CD4-positive, alpha-beta T cell (primary cell): ENCODE measurements around the gene DGCR6L. TPM values are rescaled to one million over a fixed set of nuclear protein-coding genes. Genes with fewer than 3 reads are reported as not detected.
"Not testable (repeated sequence)": the region's sequence is repeated elsewhere in the genome, so short reads cannot be mapped to it uniquely, and the experiment has no call there.

Experiments used
- ATAC-seq: fragments of 200-7000 bp; cut with Tn5 transposase; one replicate; pipeline ENCODE4 v1.10.0; 2022; ENCODE audit warnings: mild to moderate bottlenecking; ENCODE audit not compliant: poor library complexity
- CTCF ChIA-PET: fragments of 350-600 bp; sonication (Branson Sonifier 250); formaldehyde crosslinking; loops from one replicate; lab custom pipeline; 2021; ENCODE audit warnings: antibody characterized with exemption, inconsistent platforms; lab: Charles Lee
- POLR2A ChIA-PET: fragments of 350-600 bp; sonication (Branson Sonifier 250); formaldehyde crosslinking; loops from one replicate; lab custom pipeline; 2021; ENCODE audit warnings: antibody characterized with exemption, inconsistent platforms; lab: Charles Lee
- DNase-seq, 14 experiments: peaks; one replicate each; pipeline ENCODE4 v3.0.0-alpha.2; 2013 to 2020; ENCODE audit warnings: mixed read lengths in 2 of 14
- H3K27ac ChIP-seq, 2 donors: one replicate each; pipeline versions ENCODE4 v1.5.1 to v1.7.0; 2013; ENCODE audit warnings: low read length in 2 of 2, low read depth in 1 of 2, mild to moderate bottlenecking in 1 of 2
- H3K27me3 ChIP-seq, 2 experiments: 1 replicate in 1 of 2; 2 replicates in 1 of 2; pipeline versions ENCODE4 v1.6.1 to v1.7.0; 2013; ENCODE audit warnings: low read length in 2 of 2, control low read depth in 1 of 2, mild to moderate bottlenecking in 1 of 2, moderate library complexity in 1 of 2; ENCODE audit not compliant: insufficient read depth in 2 of 2, control insufficient read depth in 1 of 2
- H3K36me3 ChIP-seq: one replicate; pipeline ENCODE4 v1.6.1; 2013; ENCODE audit warnings: low read length, control low read depth; ENCODE audit not compliant: insufficient read depth
- H3K4me1 ChIP-seq: one replicate; pipeline ENCODE4 v1.6.1; 2013; ENCODE audit warnings: low read length, control low read depth; ENCODE audit not compliant: insufficient read depth
- H3K4me3 ChIP-seq: one replicate; pipeline ENCODE4 v1.5.1; 2013; ENCODE audit warnings: mild to moderate bottlenecking, low read length, moderate library complexity
- H3K9me3 ChIP-seq, 2 experiments: 1 replicate in 1 of 2; 2 replicates in 1 of 2; pipeline versions ENCODE4 v1.6.1 to v1.7.0; 2013; ENCODE audit warnings: low read length in 2 of 2, mild to moderate bottlenecking in 2 of 2, control low read depth in 1 of 2, moderate library complexity in 1 of 2; ENCODE audit not compliant: control insufficient read depth in 1 of 2, insufficient read depth in 1 of 2
- H3K27ac Mint-ChIP-seq: one replicate; pipeline ENCODE4 v1.8.0; 2020; ENCODE audit warnings: mixed read lengths
- H3K27me3 Mint-ChIP-seq: one replicate; pipeline ENCODE4 v1.8.0; 2021; ENCODE audit warnings: mixed read lengths
- H3K36me3 Mint-ChIP-seq: one replicate; pipeline ENCODE4 v1.8.0; 2021; ENCODE audit warnings: low read depth, mixed read lengths
- H3K4me1 Mint-ChIP-seq: one replicate; pipeline ENCODE4 v1.8.0; 2021; ENCODE audit warnings: low read depth, mixed read lengths
- H3K4me3 Mint-ChIP-seq: one replicate; pipeline ENCODE4 v1.8.0; 2020; ENCODE audit warnings: mild to moderate bottlenecking, mixed read lengths
- H3K9me3 Mint-ChIP-seq: one replicate; pipeline ENCODE4 v1.8.0; 2020; ENCODE audit warnings: mixed read lengths
- CTCF ChIP-seq: fragments of 200-600 bp; IDR thresholded peaks from one replicate; pipeline ENCODE4 v1.8.0; 2022; ENCODE audit warnings: antibody characterized with exemption, mild to moderate bottlenecking
- intact Hi-C, 2 experiments: fragments of 100-400 bp; cut with DNase I in 1 of 2; cut with micrococcal nuclease in 1 of 2; formaldehyde crosslinking; loops; one replicate each; pipeline versions ENCODE4 v1.15.1 to v1.9.0; 2023 to 2025; cut with DNase I, micrococcal nuclease
- total RNA-seq, 174 experiments: library from RNA in 2 of 174; stranded (reverse) in 2 of 174; gene quantifications; one replicate each; pipeline ENCODE4 v1.2.3 and lab custom pipeline; 2021 to 2026

Gene DGCR6L
- total RNA-seq, 2 experiments from 2014 or later, result 29.1 to 31.2 TPM

DNA sequence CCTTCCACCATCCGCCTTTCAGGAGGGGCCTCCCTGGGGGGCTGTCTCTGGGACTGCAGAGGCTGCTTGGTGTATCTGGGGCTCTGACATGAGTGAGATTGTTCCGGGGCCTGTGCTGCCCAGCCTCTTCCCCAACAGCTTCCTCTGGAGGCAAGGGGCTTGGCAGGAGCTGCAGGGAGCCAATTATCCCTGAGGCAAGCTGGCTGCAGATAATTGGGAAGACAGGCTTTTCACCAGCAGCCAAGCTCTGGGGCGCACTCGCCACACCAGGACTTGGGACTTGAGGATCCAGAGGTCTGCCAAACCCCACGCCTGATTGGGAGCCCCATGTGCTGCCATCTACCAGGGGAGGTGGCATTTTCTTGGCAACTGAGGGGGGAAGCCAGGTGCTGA, 36.2 kb downstream of the DGCR6L start:
- DNase-seq (no peak), ATAC-seq (no peak)
- no peak overlapping the region for H3K4me3 Mint-ChIP-seq
- H3K36me3 ChIP-seq, result no peaks in the 10 kb centered on the region
- no peak for TF ChIP-seq CTCF
- H3K9me3 ChIP-seq, result no peaks in the 10 kb centered on the region
- no peak overlapping the region for H3K27ac Mint-ChIP-seq
- H3K4me1 Mint-ChIP-seq, result no peaks in the 10 kb centered on the region
- no peak overlapping the region for H3K4me3 ChIP-seq
- no peak overlapping the region for H3K27ac ChIP-seq
- peaks cover 5% of the 10 kb centered on the region for H3K4me1 ChIP-seq
- intact Hi-C loops, result loop anchor here in 1 of 2 experiments (10.0 kb wide), 1 partner anchor 319 kb away; no protein-coding TSS in a partner anchor
- H3K27me3 Mint-ChIP-seq, result no peaks in the 10 kb centered on the region
- ChIA-PET POLR2A (no interaction called here), CTCF (no interaction called here)
- no peaks in the 10 kb centered on the region for H3K36me3 Mint-ChIP-seq
- no peaks in the 10 kb centered on the region for H3K27me3 ChIP-seq
- H3K9me3 Mint-ChIP-seq, result no peaks in the 10 kb centered on the region

DNA sequence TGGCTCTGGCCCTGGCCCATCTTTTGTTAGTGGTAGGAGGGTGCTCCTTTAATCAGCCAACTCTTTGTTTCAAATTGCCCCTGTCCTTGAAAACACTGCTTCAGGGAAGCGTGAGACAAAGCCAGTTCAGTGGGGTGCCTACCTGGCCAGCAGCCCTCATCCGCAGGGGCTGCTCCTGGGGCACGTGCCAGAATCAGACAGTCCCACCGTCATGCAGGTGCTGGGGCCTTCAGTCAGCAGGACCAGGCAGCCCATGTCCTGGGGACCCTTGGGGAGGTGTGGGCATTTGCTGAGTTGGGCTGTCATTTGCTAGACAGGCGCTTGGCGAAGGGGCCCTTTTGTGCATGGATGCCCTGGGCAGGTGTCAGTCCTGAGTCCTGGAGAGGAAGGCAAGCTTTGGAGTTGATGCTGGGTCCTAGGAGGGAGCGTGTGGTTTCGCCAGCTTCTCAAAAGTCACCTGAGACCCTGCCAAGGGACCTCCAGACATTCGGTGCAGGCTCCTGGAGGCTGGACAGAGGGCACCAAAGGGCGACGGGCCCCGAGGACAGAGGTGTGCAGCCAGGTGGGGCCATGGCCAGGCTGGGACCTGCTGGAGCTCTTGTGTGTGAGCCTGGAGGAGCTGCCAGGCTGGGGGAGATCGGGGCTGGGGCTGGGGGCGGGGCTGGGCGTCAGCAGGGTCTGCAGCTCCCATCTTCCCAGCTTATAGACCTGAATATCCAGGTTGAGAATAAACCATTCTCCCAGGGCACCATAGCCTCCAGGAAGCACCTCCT, 36.8 kb downstream of the DGCR6L start:
- no peak overlapping the region for H3K27ac ChIP-seq
- ChIA-PET CTCF (no interaction called here), POLR2A (no interaction called here)
- H3K27me3 ChIP-seq, result no peaks in the 10 kb centered on the region
- Mint-ChIP-seq H3K27ac (no peak overlapping the region), H3K36me3 (no peaks in the 10 kb centered on the region), H3K4me3 (no peak overlapping the region), H3K4me1 (no peaks in the 10 kb centered on the region), H3K9me3 (no peaks in the 10 kb centered on the region), H3K27me3 (no peaks in the 10 kb centered on the region)
- intact Hi-C loops, result loop anchor here in 1 of 2 experiments (10.0 kb wide), 1 partner anchor 318 kb away; no protein-coding TSS in a partner anchor
- H3K4me3 ChIP-seq, result no peak overlapping the region
- TF ChIP-seq CTCF, result no peak
- DNase-seq (no peak), ATAC-seq (no peak)
- no peaks in the 10 kb centered on the region for H3K9me3 ChIP-seq
- peaks cover 5% of the 10 kb centered on the region for H3K4me1 ChIP-seq
- no peaks in the 10 kb centered on the region for H3K36me3 ChIP-seq

DNA sequence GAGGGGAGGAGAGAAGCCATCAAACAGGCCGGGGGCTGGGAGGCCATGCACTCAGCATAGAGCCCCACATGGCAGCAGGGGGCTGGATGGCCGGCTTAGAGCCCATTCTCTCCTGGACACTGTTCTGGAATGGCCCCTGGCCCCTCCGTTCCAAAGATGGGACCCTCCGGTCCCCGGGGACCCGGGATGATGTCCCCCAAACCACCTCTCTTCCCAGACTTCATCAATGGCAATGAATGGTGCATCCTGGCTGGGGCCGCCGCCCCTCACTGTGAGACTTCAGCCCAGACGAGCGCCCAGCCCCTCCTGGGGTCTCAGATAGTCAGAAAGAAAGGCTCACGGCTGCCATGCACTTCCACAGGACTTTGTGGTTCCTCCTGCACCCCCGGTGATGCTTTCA, 38.0 kb downstream of the DGCR6L start:
- intact Hi-C loops, result loop anchor here in 1 of 2 experiments (10.0 kb wide), 1 partner anchor 317 kb away; no protein-coding TSS in a partner anchor
- H3K27ac ChIP-seq, result no peak overlapping the region
- no peak overlapping the region for H3K4me3 ChIP-seq
- POLR2A ChIA-PET, result no interaction called here
- no peaks in the 10 kb centered on the region for H3K27me3 ChIP-seq
- no peaks in the 10 kb centered on the region for H3K4me1 Mint-ChIP-seq
- H3K36me3 Mint-ChIP-seq, result no peaks in the 10 kb centered on the region
- no peak for TF ChIP-seq CTCF
- no peaks in the 10 kb centered on the region for H3K9me3 ChIP-seq
- CTCF ChIA-PET, result no interaction called here
- ATAC-seq (no peak), DNase-seq (no peak)
- peaks cover 5% of the 10 kb centered on the region for H3K4me1 ChIP-seq
- H3K27ac Mint-ChIP-seq, result no peak overlapping the region
- H3K27me3 Mint-ChIP-seq, result no peaks in the 10 kb centered on the region
- H3K4me3 Mint-ChIP-seq, result no peak overlapping the region
- H3K36me3 ChIP-seq, result no peaks in the 10 kb centered on the region
- H3K9me3 Mint-ChIP-seq, result no peaks in the 10 kb centered on the region

DNA sequence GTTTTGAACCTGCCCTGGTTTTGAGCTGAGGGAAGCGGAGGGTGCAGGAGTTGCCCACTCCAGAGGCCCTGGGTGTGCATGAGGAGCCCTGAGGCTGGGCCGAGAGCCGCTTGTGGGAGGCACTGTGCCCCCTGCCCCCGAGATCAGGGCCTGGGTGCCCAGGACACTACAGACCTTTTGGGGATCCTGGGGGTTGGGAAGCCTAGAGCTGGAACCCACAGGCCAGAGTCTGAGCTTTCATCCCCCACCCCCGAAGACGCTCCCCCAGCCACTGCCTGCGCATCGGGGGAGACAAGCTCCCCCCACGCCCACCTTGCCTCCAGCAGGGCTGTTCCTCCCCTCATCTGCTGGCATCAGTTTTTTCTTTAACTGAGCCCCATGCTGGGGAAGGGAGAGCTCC, 38.4 kb downstream of the DGCR6L start:
- H3K27ac ChIP-seq, H3K36me3 ChIP-seq, H3K36me3 Mint-ChIP-seq, DNase-seq, H3K9me3 Mint-ChIP-seq, H3K27ac Mint-ChIP-seq, ATAC-seq, H3K27me3 ChIP-seq, H3K4me3 Mint-ChIP-seq, H3K4me3 ChIP-seq, H3K27me3 Mint-ChIP-seq, H3K4me1 Mint-ChIP-seq, H3K4me1 ChIP-seq, POLR2A ChIA-PET, CTCF ChIA-PET, H3K9me3 ChIP-seq: not testable (repeated sequence)
- intact Hi-C loops, result loop anchor here in 1 of 2 experiments (10.0 kb wide), 1 partner anchor 317 kb away; no protein-coding TSS in a partner anchor
